Ovary (tissue), 9 donors: Measurements from ENCODE around the gene SMDT1. TPM values are rescaled to one million over a fixed set of nuclear protein-coding genes. Genes with fewer than 3 reads are reported as not detected.

Experiments used
- DNase-seq, 5 donors: peaks; one replicate each; pipeline ENCODE4 v3.0.0-alpha.2; 2019 to 2020
- H3K27ac ChIP-seq, 2 donors: fragments of 200-600 bp; one replicate each; pipeline versions ENCODE4 v1.5.1 to v1.8.0; 2019 to 2022
- H3K27me3 ChIP-seq: fragments of 200-600 bp; one replicate; pipeline ENCODE4 v1.8.0; 2022
- H3K36me3 ChIP-seq: fragments of 200-600 bp; sonication (generic); one replicate; pipeline ENCODE4 v1.5.1; 2019
- H3K4me1 ChIP-seq: one replicate; pipeline ENCODE4 v1.8.1; 2013; ENCODE audit warnings: mild to moderate bottlenecking, moderate library complexity; ENCODE audit not compliant: insufficient read depth
- H3K4me3 ChIP-seq: fragments of 200-600 bp; sonication (generic); one replicate; pipeline ENCODE4 v1.5.1; 2017
- H3K9me3 ChIP-seq, 2 donors: fragments of 200-600 bp in 1 of 2; sonication (generic) in 1 of 2; one replicate each; pipeline versions ENCODE4 v1.5.1 to v1.8.1; 2013 to 2019; ENCODE audit warnings: mild to moderate bottlenecking in 1 of 2, moderate library complexity in 1 of 2
- EP300 ChIP-seq: sonication (generic); formaldehyde crosslinking; IDR thresholded peaks from one replicate; pipeline ENCODE4 v1.6.1; 2017; ENCODE audit warnings: antibody characterized with exemption
- POLR2A ChIP-seq: fragments of 450-650 bp; IDR thresholded peaks from one replicate; pipeline ENCODE4 v1.6.1; 2017; ENCODE audit warnings: antibody characterized with exemption, mild to moderate bottlenecking, moderate library complexity
- WGBS, 3 donors: extraction: QIAGEN DNeasy Blood & Tissue Kit in 1 of 3; methylation state at CpG; one replicate each; pipeline versions ENCODE4 v1.1.5 to v1.1.7; 2013 to 2017; 5-methylcytosine and 5-hydroxymethylcytosine counted together
- intact Hi-C, 4 donors: fragments of 100-400 bp; cut with DNase I; formaldehyde crosslinking; loops; one replicate each; pipeline versions ENCODE4 v1.11.0 to v1.15.1; 2022 to 2023
- polyA plus RNA-seq, 2 donors: library from polyadenylated mRNA; stranded (reverse); fragments of 200-250 nt in 1 of 2; fragments of 350-450 nt in 1 of 2; fragmentation: Illumina TruSeq in 1 of 2; extraction: RNeasy Lipid Tissue Mini Kit (QIAGEN cat#74804) in 1 of 2; gene quantifications; one replicate each; pipeline ENCODE4 v1.2.3, GENCODE V29; 2013 to 2014
- total RNA-seq, 7 donors: library from RNA; depleted of rRNA in 2 of 7; stranded (reverse); fragments of >200 nt in 2 of 7; fragmentation: NEBNext Ultra II Directional in 3 of 7; extraction: Animal tissue kit (Norgen Biotek cat#: 25700) in 3 of 7; gene quantifications; one replicate each; pipeline versions ENCODE4 v1.1.0 to v1.2.4, GENCODE V29; 2016 to 2023
- TF ChIP-seq, protein P1 (sequence below), 3 donors: fragments of 450-650 bp in 2 of 3; fragments of 200-600 bp in 1 of 3; IDR thresholded peaks; one replicate each; pipeline versions ENCODE4 v1.5.1 to v1.8.0; 2016 to 2022; ENCODE audit warnings: antibody characterized with exemption in 3 of 3, mild to moderate bottlenecking in 1 of 3
- donor health status: DM: no; HTN: no; CAD: no; lungs with moderate emphysema.
- donor health status: DM: no; HTN: no; CAD: no.
- donor health status: Bipolar disorder and iron deficiency.
- donor health status: DM: yes; HTN: yes; CAD: no.
- donor health status: DM: no; HTN: no; CAD: no.
- donor health status: DM: yes; HTN: yes; CAD: no.

SMDT1 gene
- total and polyA plus RNA-seq, 9 donors, result 26.3 to 287 (median 130) TPM

- WGBS, 3 donors, result 95 to 98% (median 96%) methylated on average over 5 of the region's 5 CpGs
- no peak overlapping the region for H3K4me3 ChIP-seq
- DNase-seq, result no peak
- H3K27ac ChIP-seq, result no peak overlapping the region
- intact Hi-C loops, result no loop called here
- H3K9me3 ChIP-seq, result no peaks in the 10 kb centered on the region
- no peaks in the 10 kb centered on the region for H3K4me1 ChIP-seq
- H3K36me3 ChIP-seq, result no peaks in the 10 kb centered on the region
- no peaks in the 10 kb centered on the region for H3K27me3 ChIP-seq
- no peak for TF ChIP-seq EP300
- no peak for TF ChIP-seq POLR2A
- TF ChIP-seq, protein P1, sequence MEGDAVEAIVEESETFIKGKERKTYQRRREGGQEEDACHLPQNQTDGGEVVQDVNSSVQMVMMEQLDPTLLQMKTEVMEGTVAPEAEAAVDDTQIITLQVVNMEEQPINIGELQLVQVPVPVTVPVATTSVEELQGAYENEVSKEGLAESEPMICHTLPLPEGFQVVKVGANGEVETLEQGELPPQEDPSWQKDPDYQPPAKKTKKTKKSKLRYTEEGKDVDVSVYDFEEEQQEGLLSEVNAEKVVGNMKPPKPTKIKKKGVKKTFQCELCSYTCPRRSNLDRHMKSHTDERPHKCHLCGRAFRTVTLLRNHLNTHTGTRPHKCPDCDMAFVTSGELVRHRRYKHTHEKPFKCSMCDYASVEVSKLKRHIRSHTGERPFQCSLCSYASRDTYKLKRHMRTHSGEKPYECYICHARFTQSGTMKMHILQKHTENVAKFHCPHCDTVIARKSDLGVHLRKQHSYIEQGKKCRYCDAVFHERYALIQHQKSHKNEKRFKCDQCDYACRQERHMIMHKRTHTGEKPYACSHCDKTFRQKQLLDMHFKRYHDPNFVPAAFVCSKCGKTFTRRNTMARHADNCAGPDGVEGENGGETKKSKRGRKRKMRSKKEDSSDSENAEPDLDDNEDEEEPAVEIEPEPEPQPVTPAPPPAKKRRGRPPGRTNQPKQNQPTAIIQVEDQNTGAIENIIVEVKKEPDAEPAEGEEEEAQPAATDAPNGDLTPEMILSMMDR (IDR thresholded peaks at IDR 0.05), result no peak
These were observed 40.2 kb upstream of the SMDT1 start for GRCh38 chr22:42039271-42039670.

DNA sequence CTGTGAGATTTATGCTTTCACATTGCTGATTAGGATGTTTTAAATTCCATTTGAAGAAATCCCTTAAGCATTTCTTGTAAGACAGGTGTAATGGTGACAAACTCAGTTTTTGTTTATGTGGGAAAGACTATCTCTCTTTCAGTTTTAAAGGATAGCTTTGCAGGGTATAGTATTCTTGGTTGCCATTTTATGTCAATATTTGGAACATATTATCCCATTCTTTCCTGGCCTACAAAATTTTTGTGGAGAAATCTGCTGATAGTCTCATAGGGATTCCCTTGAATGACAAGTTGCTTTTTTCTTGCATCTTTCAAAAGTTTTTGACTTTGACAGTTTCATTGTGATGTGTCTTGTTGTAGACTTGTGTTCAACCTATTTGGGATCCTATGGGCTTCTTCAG lies 37.7 kb upstream of the SMDT1 start:
- H3K9me3 ChIP-seq, result no peaks in the 10 kb centered on the region
- no peak overlapping the region for H3K4me3 ChIP-seq
- no peak for DNase-seq
- no peak overlapping the region for H3K27ac ChIP-seq
- no peaks in the 10 kb centered on the region for H3K4me1 ChIP-seq
- intact Hi-C loops, result no loop called here
- no peak for TF ChIP-seq EP300
- TF ChIP-seq, protein P1 (IDR thresholded peaks at IDR 0.05), result no peak
- no peak for TF ChIP-seq POLR2A
- no peaks in the 10 kb centered on the region for H3K36me3 ChIP-seq
- H3K27me3 ChIP-seq, result no peaks in the 10 kb centered on the region

DNA sequence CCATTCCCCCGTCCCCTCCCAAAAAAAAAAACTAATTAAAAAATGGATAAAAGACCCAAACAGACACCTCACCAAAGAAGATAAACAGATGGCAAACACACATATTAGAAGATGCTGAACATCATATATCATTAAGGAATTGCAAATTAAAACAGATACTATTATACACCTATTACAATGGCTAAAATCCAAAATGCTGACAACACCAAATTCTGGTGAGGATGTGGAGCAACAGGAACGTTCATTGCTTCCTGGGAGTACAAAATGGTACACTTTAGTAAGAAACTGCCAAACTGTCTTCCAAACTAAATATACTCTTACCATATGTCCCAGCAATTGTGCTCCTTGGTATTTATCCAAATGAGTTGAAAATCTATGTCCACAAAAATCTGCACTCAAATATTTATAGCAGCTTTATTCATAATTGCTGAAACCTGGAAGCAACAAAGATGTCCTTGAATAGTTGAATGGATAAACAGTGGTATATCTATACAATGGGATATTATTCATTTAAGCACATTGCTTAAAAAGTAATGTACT lies 28.8 kb upstream of the SMDT1 start:
- Histone ChIP-seq H3K36me3 (no peaks in the 10 kb centered on the region), H3K4me1 (no peaks in the 10 kb centered on the region), H3K9me3 (no peaks in the 10 kb centered on the region), H3K27me3 (no peaks in the 10 kb centered on the region), H3K27ac (no peak overlapping the region), H3K4me3 (no peak overlapping the region)
- TF ChIP-seq, protein P1 (IDR thresholded peaks at IDR 0.05), result no peak
- no peak for TF ChIP-seq EP300
- TF ChIP-seq POLR2A, result no peak
- intact Hi-C loops, result no loop called here
- no peak for DNase-seq
- 54 to 61% (median 57%) methylated on average over 2 of the region's 2 CpGs for WGBS, 3 donors

- intact Hi-C loops, result no loop called here
- Histone ChIP-seq H3K27ac (no peak overlapping the region), H3K4me1 (no peaks in the 10 kb centered on the region), H3K27me3 (no peaks in the 10 kb centered on the region), H3K36me3 (no peaks in the 10 kb centered on the region), H3K9me3 (no peaks in the 10 kb centered on the region), H3K4me3 (no peak overlapping the region)
- no peak for TF ChIP-seq POLR2A
- TF ChIP-seq, protein P1 (IDR thresholded peaks at IDR 0.05), result no peak
- 82 to 87% (median 84%) methylated on average over 3 of the region's 3 CpGs for WGBS, 3 donors
- DNase-seq, result no peak
These were observed 26.7 kb upstream of the SMDT1 start for GRCh38 chr22:42052765-42053164.
